Raji (cell line): ENCODE data around the gene MAML2.

Experiments used
- POLR2A ChIP-seq: IDR thresholded peaks from 2 replicates; pipeline ENCODE4 v1.6.1; 2011; ENCODE audit warnings: low read depth, low read length, control low read depth; ENCODE audit not compliant: insufficient read depth

The MAML2 gene

DNA sequence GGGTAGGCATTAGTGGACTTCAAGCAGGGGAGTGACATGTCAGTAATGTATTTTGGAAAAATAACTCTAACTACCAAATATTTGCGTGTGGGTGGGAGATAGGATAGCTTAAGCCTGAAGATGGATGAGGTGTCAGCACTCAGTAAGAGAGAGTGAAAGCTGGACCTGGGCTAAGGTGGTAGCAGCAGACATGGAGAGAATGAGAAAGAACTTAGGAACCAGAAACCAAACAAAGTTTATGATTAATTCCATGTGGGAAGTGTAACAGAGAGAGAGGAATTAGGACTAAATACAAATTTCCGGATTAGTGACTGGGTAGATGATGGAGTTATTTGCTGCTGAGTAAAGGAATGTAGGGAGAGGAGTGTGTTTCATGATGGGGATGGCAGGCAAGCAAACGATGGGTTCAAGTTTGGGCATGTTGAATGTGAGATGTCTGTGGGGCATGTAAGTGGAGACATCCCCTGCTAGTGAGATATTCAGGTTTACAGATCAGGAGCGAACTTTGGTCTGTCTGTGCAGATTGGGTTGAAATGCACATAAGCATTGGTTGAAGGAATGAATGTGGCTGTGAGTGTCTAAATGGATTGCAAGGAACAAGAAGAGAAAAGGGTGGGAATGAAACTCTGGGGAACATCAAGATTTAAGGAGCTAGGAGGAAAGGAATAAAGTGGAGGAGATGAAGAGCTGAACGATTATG is 233.5 kb downstream of the MAML2 start:
- TF ChIP-seq POLR2A: no peak

DNA sequence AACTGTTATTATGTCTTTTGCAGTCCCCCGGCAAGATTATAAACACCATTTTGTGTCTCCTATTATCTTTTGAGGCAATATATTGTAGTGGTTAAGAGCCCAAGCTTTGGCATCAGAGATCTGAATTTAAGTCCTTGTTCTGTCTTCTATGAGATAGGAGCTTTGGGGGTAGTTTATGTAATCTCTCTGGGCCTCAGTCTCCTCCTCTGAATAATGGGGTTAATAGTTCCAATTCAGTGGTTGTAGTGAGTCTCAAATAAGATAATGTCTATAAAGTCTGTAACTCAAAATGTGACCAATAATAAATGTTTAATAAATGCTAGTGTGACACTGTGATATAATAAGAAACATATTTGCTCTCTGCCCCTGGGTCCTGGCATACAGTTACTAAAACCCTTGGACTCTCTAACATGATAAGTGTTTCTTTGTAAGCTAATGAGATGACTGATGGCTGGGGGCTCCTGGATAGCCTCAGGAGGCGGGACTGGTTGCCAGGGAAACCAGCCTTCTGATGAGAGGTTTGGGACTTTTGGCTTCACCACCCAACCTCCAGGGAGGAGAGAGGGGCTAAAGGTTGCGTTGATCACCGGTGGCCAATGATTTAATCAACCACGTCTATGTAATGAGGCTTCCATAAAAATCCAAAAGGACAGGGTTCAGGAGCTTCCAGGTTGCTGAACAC is 235.7 kb downstream of the MAML2 start:
- TF ChIP-seq POLR2A: no peak

DNA sequence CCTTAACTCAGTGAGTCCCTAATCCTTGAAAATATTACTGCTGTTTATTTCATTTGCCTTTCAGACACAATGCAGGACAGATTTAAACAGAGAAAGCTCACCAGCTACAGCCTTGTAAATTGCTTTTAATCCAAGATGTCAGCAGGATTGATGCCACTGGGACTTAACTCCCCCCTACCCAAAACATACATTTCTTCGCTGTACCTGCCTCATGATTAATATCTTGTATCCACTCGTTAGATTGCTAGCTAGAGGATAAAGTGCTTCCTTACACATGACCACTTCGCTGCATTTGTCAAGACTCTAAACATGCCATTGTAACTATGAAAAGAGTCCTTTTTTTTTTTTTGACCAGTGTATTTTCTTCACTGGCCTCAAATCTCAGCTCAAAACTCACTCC is 236.3 kb downstream of the MAML2 start:
- TF ChIP-seq POLR2A: no peak

DNA sequence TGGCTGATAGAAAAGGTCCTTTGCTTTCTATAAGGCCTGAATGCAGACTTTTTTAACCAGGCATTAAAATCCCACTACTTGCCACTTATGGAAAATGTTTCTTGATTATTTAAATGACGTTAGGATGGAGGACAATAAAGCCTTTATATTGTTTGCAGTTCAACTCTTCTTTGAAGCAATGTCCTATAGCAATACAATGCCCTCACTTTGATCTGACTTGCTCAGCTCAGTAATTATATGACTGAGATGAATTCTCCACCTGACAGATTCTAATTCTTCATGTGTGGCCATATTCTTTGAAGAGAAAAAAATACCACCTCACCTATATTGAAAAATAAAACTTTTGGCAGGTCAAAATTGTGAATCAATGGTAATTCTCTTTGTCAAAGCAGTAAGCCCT is 237.1 kb downstream of the MAML2 start:
- TF ChIP-seq POLR2A: no peak

DNA sequence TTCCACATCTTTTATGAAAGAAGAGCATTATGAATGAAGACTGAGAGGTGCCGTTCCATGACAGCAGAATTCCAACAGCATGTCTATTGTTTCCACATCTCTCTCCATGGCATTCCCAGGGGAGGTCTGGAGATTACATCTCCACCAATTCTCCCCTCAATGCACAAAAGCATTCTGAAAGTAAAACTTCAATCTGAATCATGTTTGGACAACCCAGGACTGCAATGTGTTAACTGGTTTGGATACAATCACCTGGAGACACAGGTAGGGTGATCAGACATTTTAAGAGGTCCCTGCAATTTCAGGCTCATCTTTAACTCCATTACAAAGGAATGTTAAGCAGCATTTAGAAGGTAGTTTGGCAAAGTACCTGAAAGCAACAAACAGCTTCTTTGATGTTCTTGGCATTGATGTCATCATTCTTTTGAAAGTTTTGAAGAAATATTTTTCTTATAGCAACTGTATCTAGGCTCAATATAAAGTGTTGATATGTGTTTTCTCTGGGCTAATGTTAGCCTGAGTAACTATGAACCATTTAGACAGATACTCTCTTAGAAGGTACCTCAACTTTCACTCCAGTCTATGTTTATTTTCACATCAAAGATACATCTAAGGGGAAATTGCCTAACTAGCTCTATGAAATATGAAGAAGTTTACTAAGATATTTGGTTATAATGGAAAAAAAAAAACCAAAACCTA is 237.6 kb downstream of the MAML2 start:
- no peak for TF ChIP-seq POLR2A

DNA sequence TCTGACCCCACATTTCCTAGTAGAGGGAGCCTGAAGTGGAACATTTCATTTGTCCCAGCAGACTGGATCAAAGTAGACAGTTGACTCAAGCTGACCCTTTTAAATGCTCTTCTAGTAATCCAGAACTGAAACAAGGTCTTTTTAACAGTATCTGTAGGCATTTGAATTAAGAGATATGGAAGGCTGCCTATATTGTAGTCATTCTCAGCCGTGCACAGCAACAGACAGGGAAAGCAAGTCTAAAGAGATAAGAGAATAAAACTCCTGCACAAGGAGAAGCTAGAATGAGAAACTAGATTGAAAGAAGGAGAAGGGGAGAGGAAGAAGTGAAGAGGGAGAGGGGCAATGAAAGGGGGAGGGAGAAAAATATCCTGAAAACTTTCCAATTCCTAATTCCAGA is 238.5 kb downstream of the MAML2 start:
- TF ChIP-seq POLR2A: no peak

DNA sequence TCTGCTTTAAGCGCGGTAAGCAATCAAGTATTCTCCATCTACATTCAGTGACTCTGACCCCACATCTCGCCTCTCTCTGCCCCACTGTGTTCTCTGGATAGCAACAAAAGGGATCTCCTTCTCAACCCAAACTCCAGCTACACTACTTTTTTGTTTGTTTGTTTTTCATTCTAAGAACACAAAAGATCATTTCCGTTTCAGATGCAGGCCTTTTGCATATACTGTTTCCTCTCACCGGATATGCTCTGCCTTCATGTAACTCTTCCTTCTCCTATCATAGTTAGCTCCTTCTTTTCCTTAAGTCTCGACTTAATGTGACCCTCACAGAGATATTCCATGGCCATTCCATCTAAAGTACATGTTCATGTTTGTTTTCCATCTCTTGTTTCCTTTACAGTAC is 239.3 kb downstream of the MAML2 start:
- TF ChIP-seq POLR2A: no peak

DNA sequence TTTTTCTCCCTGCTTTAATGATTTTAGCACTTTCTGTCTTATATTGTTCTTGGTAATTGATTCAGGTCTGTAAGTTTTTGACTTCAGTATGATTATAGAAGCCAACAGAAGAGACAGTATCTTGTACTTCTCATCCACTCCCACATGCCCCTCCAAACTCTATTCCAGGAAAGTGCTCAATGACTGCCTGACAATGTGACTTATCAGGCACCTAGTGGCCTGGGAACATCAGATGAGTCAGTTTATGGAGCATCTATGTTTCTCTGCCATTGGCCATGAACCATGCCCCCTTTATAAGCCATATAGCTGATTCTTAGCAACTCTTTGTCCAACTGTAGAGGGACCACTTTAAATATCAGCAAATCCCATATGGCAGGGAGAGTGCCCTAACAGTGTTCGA is 239.9 kb downstream of the MAML2 start:
- TF ChIP-seq POLR2A: no peak

DNA sequence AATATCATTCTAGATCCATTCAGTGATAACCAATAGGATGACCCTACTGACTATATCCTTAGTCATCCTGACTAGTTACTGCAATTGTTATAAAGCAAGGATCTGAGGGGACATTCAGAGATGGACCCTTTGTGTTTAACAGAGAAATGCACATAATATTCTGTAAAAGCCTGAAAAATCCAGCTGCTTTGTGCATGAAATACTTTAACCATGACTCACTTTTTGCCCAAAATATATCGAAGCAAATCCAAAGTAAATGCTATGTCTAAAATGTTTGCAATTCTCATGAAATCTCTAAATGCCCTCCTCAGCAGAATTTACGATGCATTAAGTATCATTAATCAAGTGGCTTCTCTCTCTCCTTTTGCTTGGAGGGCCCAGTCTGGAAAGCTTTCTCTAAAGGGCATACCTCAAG is 240.3 kb downstream of the MAML2 start:
- no peak for TF ChIP-seq POLR2A

DNA sequence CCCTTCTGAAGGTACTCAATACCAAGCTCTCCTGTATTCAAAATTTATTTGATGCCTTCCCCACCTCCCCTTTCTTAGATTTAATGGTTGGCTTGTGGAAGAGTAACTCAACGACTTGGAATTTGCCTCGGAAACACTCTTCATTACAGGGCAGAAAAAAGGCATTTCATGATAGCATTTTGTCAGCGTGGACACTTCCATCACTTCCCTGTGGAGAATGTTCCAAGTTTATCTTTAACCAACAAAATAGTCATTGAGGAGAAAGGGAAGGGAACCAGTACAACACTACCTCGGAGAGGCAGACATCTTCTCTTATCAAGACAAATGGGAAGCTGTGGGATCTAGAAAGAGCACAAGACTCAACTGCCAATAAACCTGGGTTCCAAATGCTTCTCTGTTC is 241.8 kb downstream of the MAML2 start:
- TF ChIP-seq POLR2A: no peak

DNA sequence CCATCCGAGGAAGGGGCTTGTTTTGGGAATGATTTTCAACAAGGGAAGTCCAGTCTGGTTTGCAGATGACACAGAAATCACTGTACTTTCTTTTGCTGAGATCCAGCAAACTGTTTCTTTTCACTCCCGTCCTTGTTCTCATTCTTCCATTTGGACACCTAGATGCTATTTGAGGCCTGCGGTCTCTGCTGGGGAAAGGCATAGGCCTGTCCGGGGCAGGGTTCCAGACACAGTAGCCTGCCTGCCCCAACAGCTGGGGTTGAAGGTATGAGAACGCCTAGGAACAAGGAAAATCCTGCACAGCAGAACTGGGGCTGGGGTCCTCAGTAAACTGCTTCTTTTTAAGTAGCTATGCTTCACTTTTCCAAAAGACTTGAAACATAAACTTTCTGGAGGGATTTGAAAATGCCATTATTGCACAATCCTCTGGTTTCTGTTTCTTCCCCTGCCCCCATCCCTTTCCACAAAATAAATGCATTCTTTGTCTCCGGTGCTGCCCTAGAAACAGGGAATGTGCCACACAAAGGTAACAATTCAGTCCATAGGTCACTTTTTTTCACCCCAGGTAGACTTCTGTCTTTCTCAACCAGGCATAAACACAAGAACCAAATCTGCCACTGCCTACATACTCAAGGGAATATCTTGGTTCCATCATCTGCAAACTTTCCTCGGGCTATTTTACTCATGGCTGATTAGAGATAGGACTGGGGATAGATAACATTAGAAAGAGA is 244.3 kb downstream of the MAML2 start:
- no peak for TF ChIP-seq POLR2A

DNA sequence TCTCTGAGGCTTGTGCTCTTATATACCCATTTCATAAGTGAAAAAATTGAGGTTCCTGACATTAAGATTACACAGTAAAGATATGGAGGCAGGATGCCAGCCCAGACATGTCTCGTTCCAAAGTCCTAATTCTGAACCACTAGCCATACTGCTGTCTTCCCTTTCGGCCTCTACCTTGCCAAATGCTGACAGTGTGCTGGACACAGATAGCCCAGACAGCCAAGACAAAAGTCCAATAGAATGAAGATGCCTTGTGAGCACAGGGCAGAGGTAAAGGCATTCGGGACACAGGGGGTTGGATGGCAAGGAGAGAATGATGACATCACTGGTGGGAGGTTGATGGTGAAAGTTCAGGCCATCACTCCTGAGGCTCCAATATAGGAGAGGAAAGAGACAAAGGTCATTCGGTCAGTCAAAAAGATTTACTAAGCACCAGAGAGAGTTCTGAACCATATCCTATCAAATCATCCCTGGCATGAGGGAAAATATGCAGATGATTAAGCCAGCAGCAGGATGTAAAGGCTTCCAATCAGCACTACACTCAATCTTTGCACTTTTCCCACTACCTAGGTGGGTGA is 245.1 kb downstream of the MAML2 start:
- TF ChIP-seq POLR2A: no peak

DNA sequence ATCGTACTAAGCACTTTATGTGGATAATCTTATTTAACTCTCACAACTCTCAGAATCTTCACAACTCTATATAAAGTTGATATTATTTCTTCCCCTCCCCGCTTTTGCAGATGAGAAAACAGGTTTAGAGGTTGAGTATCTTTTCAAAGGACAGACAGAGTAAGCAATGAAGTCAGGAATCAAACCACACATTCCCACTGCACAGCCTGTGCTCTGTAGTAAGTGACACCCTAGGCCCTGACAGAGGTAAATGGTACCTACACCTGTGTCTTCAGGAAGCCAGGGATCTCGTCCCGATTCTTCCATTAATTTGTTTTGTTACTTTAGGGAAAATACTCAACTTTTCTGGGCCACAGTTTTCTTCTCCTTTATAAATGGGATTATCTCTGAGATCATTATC is 246.6 kb downstream of the MAML2 start:
- no peak for TF ChIP-seq POLR2A

DNA sequence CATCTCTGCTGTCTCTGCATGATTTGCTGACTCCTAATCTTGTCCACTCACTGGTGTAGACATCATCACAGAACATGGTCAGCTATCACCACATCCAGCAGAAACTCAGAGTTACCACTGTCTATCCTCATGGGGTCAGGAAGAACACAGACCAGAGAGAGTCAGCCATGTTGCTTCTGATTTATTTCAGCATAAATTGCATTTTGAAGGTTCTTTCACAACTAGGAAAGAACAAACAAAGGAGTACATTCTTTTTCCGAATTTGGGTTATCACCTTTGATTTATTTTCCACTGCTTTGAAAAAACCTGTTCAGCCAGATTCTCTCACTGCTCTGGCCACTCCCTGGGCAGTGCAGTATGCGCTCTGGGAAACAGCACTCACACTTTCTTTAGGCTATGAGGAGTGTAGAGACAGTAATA is 247.1 kb downstream of the MAML2 start:
- no peak for TF ChIP-seq POLR2A

DNA sequence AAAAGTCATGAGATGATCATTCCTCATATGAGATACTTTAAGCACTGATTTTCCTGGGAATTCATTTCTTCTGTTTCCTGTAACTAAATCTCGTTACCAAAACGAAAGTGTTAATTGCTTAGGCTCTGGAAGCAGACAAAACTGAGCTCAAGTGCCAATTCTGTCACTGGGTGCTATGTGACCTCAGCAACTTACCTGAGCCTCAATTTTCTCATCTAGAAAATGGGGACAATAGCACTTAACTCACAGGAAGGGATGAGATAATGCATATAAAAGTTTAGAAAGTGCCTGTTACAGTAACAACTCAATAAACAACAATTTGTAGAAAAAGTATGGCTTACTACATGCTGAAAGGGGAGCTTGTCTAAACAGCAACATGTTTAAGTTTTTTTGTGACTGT is 248.8 kb downstream of the MAML2 start:
- TF ChIP-seq POLR2A: no peak
